ENCODE data around the gene DRD3. TPM values are rescaled to one million over a fixed set of nuclear protein-coding genes. Genes with fewer than 3 reads are reported as not detected.
A peak's percentile ranks its signal among the peaks of the same experiment; 100 is the strongest.

DRD3 gene
- total and polyA plus RNA-seq, 2 donors from 2014 or later: not detected

- Histone ChIP-seq H3K9ac (ENCODE audit: low read length in 3 of 3) (no peak overlapping the region), H3K4me3 (ENCODE audit: low read length in 3 of 3) (no peak overlapping the region), H3K9me3 (ENCODE audit: control insufficient read depth in 2 of 3, insufficient read depth in 1 of 3, low read length in 3 of 3) (peaks cover 0 to 16% (median 0%) of the 10 kb centered on the region in 3 donors), H3K4me1 (ENCODE audit: control insufficient read depth in 2 of 3, insufficient read depth in 2 of 3, low read depth in 1 of 3, low read length in 3 of 3) (no peaks in the 10 kb centered on the region), H3K27me3 (ENCODE audit: control insufficient read depth, insufficient read depth, low read length) (no peaks in the 10 kb centered on the region), H3K27ac (ENCODE audit: low read depth in 2 of 2, low read length in 2 of 2) (no peak overlapping the region), H3K36me3 (ENCODE audit: control insufficient read depth in 2 of 3, insufficient read depth in 3 of 3, low read length in 3 of 3) (no peaks in the 10 kb centered on the region)
- no peak for FAIRE-seq
- peak in 1 of 5 donors; percentile 4 for DNase-seq
- intact Hi-C loops (cut with DNase I): no loop called here
- no peak for TF ChIP-seq CTCF (IDR thresholded peaks at IDR 0.05; ENCODE audit: borderline replicate concordance, extremely low read depth, insufficient read depth)
Observed at GRCh38 chr3:114223143-114223542, 44.3 kb upstream of the DRD3 start.

- DNase-seq: no peak
- FAIRE-seq: no peak
- Histone ChIP-seq H3K9ac (ENCODE audit: low read length in 3 of 3) (no peak overlapping the region), H3K4me3 (ENCODE audit: low read length in 3 of 3) (no peak overlapping the region), H3K9me3 (ENCODE audit: control insufficient read depth in 2 of 3, insufficient read depth in 1 of 3, low read length in 3 of 3) (peaks cover 0 to 16% (median 0%) of the 10 kb centered on the region in 3 donors), H3K4me1 (ENCODE audit: control insufficient read depth in 2 of 3, insufficient read depth in 2 of 3, low read depth in 1 of 3, low read length in 3 of 3) (no peaks in the 10 kb centered on the region), H3K27me3 (ENCODE audit: control insufficient read depth, insufficient read depth, low read length) (no peaks in the 10 kb centered on the region), H3K36me3 (ENCODE audit: control insufficient read depth in 2 of 3, insufficient read depth in 3 of 3, low read length in 3 of 3) (no peaks in the 10 kb centered on the region), H3K27ac (ENCODE audit: low read depth in 2 of 2, low read length in 2 of 2) (peak overlapping the region in 1 of 2 donors; percentile 3)
- TF ChIP-seq CTCF (IDR thresholded peaks at IDR 0.05; ENCODE audit: borderline replicate concordance, extremely low read depth, insufficient read depth): no peak
- intact Hi-C loops (cut with DNase I): no loop called here
Observed at GRCh38 chr3:114221881-114222264, 43.0 kb upstream of the DRD3 start.

- DNase-seq (no peak), FAIRE-seq (no peak)
- H3K4me3 ChIP-seq (ENCODE audit: low read length in 3 of 3): no peak overlapping the region
- H3K9ac ChIP-seq (ENCODE audit: low read length in 3 of 3): no peak overlapping the region
- no peak for TF ChIP-seq CTCF (IDR thresholded peaks at IDR 0.05; ENCODE audit: borderline replicate concordance, extremely low read depth, insufficient read depth)
- peak overlapping the region in 1 of 2 donors; percentile 3 for H3K27ac ChIP-seq (ENCODE audit: low read depth in 2 of 2, low read length in 2 of 2)
- H3K36me3 ChIP-seq (ENCODE audit: control insufficient read depth in 2 of 3, insufficient read depth in 3 of 3, low read length in 3 of 3): no peaks in the 10 kb centered on the region
- H3K9me3 ChIP-seq (ENCODE audit: control insufficient read depth in 2 of 3, insufficient read depth in 1 of 3, low read length in 3 of 3): peaks cover 0 to 16% (median 0%) of the 10 kb centered on the region in 3 donors
- H3K4me1 ChIP-seq (ENCODE audit: control insufficient read depth in 2 of 3, insufficient read depth in 2 of 3, low read depth in 1 of 3, low read length in 3 of 3): no peaks in the 10 kb centered on the region
- intact Hi-C loops (cut with DNase I): no loop called here
- H3K27me3 ChIP-seq (ENCODE audit: control insufficient read depth, insufficient read depth, low read length): no peaks in the 10 kb centered on the region
Observed at GRCh38 chr3:114221165-114221880, 42.5 kb upstream of the DRD3 start.
